Activated B cell treated with CpG ODN at 0.5 μM for 24 hours (primary cell): Measurements from ENCODE around the gene ADSS1. TPM values are rescaled to one million over a fixed set of nuclear protein-coding genes. Genes with fewer than 3 reads are reported as not detected.

ENCODE experiments used
- ATAC-seq: fragments of 200-7000 bp; cut with Tn5 transposase; one replicate; pipeline ENCODE4 v1.10.0; 2021; ENCODE audit warnings: low read depth, mild to moderate bottlenecking, moderate library complexity
- CTCF ChIA-PET: fragments of 350-600 bp; sonication (Branson Sonifier 250); formaldehyde crosslinking; loops from one replicate; lab custom pipeline; 2021; ENCODE audit warnings: antibody characterized with exemption; lab: Charles Lee
- POLR2A ChIA-PET: fragments of 350-600 bp; sonication (Branson Sonifier 250); formaldehyde crosslinking; loops from one replicate; lab custom pipeline; 2021; ENCODE audit warnings: antibody characterized with exemption; lab: Charles Lee
- DNase-seq: peaks from one replicate; pipeline ENCODE4 v3.0.0; 2022
- H3K27ac Mint-ChIP-seq: one replicate; pipeline ENCODE4 v1.8.0; 2020; ENCODE audit warnings: mixed read lengths
- H3K27me3 Mint-ChIP-seq: one replicate; pipeline ENCODE4 v1.8.0; 2021; ENCODE audit warnings: mixed read lengths
- H3K36me3 Mint-ChIP-seq: one replicate; pipeline ENCODE4 v1.8.0; 2021; ENCODE audit warnings: low read depth, mixed read lengths
- H3K4me1 Mint-ChIP-seq: one replicate; pipeline ENCODE4 v1.8.0; 2021; ENCODE audit warnings: mixed read lengths
- H3K4me3 Mint-ChIP-seq: one replicate; pipeline ENCODE4 v1.8.0; 2020; ENCODE audit warnings: mild to moderate bottlenecking, mixed read lengths
- H3K9me3 Mint-ChIP-seq: one replicate; pipeline ENCODE4 v1.8.0; 2020; ENCODE audit warnings: mixed read lengths
- CTCF ChIP-seq: fragments of 200-600 bp; IDR thresholded peaks from one replicate; pipeline ENCODE4 v1.8.0; 2022; ENCODE audit warnings: antibody characterized with exemption, mild to moderate bottlenecking
- intact Hi-C: fragments of 100-400 bp; cut with micrococcal nuclease; formaldehyde crosslinking; loops from one replicate; pipeline ENCODE4 v1.15.1; 2024
- total RNA-seq: library from RNA; stranded (reverse); gene quantifications from 2 replicates; pipeline ENCODE4 v1.2.3, GENCODE V29; 2022

Gene ADSS1
- total RNA-seq, 1 donor from 2014 or later: 0.18 TPM

GRCh38 chr14:104734601-104734990, 10.6 kb downstream of the ADSS1 start:
- no peak for TF ChIP-seq CTCF
- Mint-ChIP-seq H3K4me1 (no peaks in the 10 kb centered on the region), H3K27me3 (peaks cover 3% of the 10 kb centered on the region), H3K27ac (no peak overlapping the region), H3K4me3 (no peak overlapping the region), H3K36me3 (no peaks in the 10 kb centered on the region), H3K9me3 (no peaks in the 10 kb centered on the region)
- POLR2A ChIA-PET: no interaction called here
- intact Hi-C loops: no loop called here
- no peak for DNase-seq
- CTCF ChIA-PET: no interaction called here
- ATAC-seq: no peak

GRCh38 chr14:104734991-104735779, 11.2 kb downstream of the ADSS1 start:
- TF ChIP-seq CTCF: no peak

GRCh38 chr14:104735830-104736642, 12.0 kb downstream of the ADSS1 start:
- DNase-seq: no peak
- H3K4me1 Mint-ChIP-seq: no peaks in the 10 kb centered on the region
- ATAC-seq: no peak
- H3K36me3 Mint-ChIP-seq: no peaks in the 10 kb centered on the region
- ChIA-PET CTCF (no interaction called here), POLR2A (no interaction called here)
- H3K9me3 Mint-ChIP-seq: no peaks in the 10 kb centered on the region
- intact Hi-C loops: no loop called here
- TF ChIP-seq CTCF: no peak
- H3K27ac Mint-ChIP-seq: no peak overlapping the region
- peaks cover 9% of the 10 kb centered on the region for H3K27me3 Mint-ChIP-seq
- H3K4me3 Mint-ChIP-seq: no peak overlapping the region

More at GRCh38 chr14:104734991-104735779, 11.2 kb downstream of the ADSS1 start:
- H3K27me3 Mint-ChIP-seq: peaks cover 5% of the 10 kb centered on the region
- no peak overlapping the region for H3K4me3 Mint-ChIP-seq
- intact Hi-C loops: no loop called here
- H3K9me3 Mint-ChIP-seq: no peaks in the 10 kb centered on the region
- H3K4me1 Mint-ChIP-seq: no peaks in the 10 kb centered on the region
- no peak overlapping the region for H3K27ac Mint-ChIP-seq
- ChIA-PET CTCF (no interaction called here), POLR2A (no interaction called here)
- ATAC-seq (no peak), DNase-seq (no peak)
- no peaks in the 10 kb centered on the region for H3K36me3 Mint-ChIP-seq

GRCh38 chr14:104738375-104739019, 14.5 kb downstream of the ADSS1 start:
- POLR2A ChIA-PET: no interaction called here
- no peaks in the 10 kb centered on the region for H3K4me1 Mint-ChIP-seq
- H3K27ac Mint-ChIP-seq: no peak overlapping the region
- ATAC-seq (no peak), DNase-seq (no peak)
- intact Hi-C loops: no loop called here
- CTCF ChIA-PET: no interaction called here
- H3K4me3 Mint-ChIP-seq: no peak overlapping the region
- no peaks in the 10 kb centered on the region for H3K36me3 Mint-ChIP-seq
- no peaks in the 10 kb centered on the region for H3K9me3 Mint-ChIP-seq
- H3K27me3 Mint-ChIP-seq: peaks cover 9% of the 10 kb centered on the region
- TF ChIP-seq CTCF: no peak

GRCh38 chr14:104739026-104739425, 15.0 kb downstream of the ADSS1 start:
- no peak overlapping the region for H3K27ac Mint-ChIP-seq
- intact Hi-C loops: no loop called here
- H3K4me1 Mint-ChIP-seq: no peaks in the 10 kb centered on the region
- TF ChIP-seq CTCF: no peak
- ATAC-seq (no peak), DNase-seq (no peak)
- H3K36me3 Mint-ChIP-seq: no peaks in the 10 kb centered on the region
- H3K9me3 Mint-ChIP-seq: no peaks in the 10 kb centered on the region
- ChIA-PET POLR2A (no interaction called here), CTCF (no interaction called here)
- H3K4me3 Mint-ChIP-seq: no peak overlapping the region
- peaks cover 9% of the 10 kb centered on the region for H3K27me3 Mint-ChIP-seq
